ENCODE measurements around the gene TAF11L14.

- TF ChIP-seq, protein P1, sequence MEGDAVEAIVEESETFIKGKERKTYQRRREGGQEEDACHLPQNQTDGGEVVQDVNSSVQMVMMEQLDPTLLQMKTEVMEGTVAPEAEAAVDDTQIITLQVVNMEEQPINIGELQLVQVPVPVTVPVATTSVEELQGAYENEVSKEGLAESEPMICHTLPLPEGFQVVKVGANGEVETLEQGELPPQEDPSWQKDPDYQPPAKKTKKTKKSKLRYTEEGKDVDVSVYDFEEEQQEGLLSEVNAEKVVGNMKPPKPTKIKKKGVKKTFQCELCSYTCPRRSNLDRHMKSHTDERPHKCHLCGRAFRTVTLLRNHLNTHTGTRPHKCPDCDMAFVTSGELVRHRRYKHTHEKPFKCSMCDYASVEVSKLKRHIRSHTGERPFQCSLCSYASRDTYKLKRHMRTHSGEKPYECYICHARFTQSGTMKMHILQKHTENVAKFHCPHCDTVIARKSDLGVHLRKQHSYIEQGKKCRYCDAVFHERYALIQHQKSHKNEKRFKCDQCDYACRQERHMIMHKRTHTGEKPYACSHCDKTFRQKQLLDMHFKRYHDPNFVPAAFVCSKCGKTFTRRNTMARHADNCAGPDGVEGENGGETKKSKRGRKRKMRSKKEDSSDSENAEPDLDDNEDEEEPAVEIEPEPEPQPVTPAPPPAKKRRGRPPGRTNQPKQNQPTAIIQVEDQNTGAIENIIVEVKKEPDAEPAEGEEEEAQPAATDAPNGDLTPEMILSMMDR (IDR thresholded peaks at IDR 0.05) = no peak
- no peak for TF ChIP-seq POLR2A (IDR thresholded peaks at IDR 0.05)
Observed at GRCh38 chr5:17625686-17626085, 8.6 kb upstream of the TAF11L14 start.
